NCI-H1048 (cell line): ENCODE results near the gene MFAP4.

Experiments used
- DNase-seq: peaks from one replicate; lab custom pipeline; 2025; lab: John Stamatoyannopoulos, UW

The MFAP4 gene

DNA sequence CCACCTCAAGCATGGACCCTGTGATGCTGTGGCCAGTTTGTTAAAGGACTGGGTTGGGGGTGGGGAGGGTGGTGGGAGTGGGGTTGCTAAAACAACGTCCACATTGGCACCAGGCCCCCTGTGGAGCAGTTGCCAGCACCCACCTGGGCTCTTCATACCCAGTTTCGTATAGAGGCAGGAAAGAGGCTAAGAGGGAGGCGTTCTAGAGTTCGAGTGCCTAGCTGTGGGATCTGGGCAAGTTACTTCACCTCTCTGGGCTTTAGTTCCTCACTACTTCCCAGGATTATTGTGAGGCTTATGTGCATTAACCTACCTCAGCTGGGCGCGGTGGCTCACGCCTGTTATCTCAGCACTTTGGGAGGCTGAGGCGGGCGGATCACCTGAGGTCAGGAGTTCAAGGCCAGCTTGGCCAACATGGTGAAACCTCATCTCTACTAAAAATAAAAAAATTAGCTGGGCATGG is 1.4 kb downstream of the MFAP4 start:
- no peak for DNase-seq

DNA sequence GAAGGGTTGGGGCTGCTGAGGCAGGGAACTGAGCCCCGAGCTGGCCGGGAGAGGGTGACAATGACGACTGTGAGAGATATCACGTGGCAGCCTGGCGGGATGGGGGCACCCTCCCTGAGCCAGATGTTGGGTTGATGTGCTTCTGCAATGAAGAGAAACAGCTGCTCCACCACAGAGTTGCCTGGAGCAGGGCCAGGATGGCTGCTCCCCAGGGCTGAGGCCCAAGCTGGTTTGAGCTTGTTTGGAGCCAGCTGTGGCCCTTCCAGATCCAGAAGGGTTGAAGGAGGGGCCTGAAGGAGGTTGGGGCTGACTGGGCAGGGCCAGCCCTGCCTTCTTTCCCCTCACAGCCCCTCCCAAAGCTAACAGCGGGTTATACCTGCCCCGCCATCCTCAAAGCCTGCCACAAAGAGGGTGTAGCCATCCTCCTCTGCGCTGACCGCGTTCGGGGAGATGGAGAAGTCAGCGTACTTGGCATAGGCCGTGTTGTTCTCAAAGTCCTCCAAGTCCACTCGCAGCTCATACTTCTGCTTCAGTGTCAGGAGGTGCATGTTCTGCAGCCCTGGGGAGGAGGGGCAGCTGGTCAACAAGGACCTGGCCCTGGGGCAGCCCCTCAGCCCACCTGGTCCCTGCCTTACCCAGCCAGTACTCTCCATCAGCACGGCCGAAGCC is 2.1 kb downstream of the MFAP4 start:
- no peak for DNase-seq

- no peak for DNase-seq
Observed at GRCh38 chr17:19383681-19384470, 3.1 kb downstream of the MFAP4 start.

GRCh38 chr17:19382531-19383444 is 4.2 kb downstream of the MFAP4 start:
- DNase-seq: no peak

DNA sequence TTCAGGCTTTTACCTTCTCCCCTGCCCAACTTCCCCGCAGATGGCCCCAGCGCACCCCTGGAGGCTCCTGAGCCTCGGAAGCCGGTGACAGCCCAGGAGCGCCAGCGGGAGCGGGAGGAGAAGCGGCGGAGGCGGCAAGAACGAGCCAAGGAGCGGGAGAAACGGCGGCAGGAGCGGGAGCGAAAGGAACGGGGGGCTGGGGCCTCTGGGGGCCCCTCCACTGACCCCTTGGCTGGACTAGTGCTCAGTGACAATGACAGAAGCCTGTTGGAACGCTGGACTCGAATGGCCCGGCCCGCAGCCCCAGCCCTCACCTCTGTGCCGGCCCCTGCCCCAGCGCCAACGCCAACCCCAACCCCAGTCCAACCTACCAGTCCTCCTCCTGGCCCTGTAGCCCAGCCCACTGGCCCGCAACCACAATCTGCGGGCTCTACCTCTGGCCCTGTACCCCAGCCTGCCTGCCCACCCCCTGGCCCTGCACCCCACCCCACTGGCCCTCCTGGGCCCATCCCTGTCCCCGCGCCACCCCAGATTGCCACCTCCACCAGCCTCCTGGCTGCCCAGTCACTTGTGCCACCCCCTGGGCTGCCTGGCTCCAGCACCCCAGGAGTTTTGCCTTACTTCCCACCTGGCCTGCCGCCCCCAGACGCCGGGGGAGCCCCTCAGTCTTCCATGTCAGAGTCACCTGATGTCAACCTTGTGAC is 5.1 kb downstream of the MFAP4 start:
- no peak for DNase-seq

DNA sequence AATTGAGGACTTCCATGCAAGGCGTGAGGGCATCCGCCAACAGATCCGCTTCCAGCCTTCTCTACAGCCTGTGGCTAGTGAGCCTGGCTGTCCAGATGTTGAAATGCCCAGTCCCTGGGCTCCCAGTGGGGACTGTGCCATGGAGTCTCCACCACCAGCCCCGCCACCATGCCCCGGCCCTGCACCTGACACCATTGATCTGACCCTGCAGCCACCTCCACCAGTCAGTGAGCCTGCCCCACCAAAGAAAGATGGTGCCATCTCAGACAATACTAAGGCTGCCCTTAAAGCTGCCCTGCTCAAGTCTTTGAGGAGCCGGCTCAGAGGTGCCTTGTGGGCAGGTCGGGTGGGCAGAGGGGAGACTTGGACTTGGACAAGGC is 5.6 kb downstream of the MFAP4 start:
- no peak for DNase-seq

GRCh38 chr17:19380481-19381301 is 6.3 kb downstream of the MFAP4 start:
- DNase-seq: no peak

DNA sequence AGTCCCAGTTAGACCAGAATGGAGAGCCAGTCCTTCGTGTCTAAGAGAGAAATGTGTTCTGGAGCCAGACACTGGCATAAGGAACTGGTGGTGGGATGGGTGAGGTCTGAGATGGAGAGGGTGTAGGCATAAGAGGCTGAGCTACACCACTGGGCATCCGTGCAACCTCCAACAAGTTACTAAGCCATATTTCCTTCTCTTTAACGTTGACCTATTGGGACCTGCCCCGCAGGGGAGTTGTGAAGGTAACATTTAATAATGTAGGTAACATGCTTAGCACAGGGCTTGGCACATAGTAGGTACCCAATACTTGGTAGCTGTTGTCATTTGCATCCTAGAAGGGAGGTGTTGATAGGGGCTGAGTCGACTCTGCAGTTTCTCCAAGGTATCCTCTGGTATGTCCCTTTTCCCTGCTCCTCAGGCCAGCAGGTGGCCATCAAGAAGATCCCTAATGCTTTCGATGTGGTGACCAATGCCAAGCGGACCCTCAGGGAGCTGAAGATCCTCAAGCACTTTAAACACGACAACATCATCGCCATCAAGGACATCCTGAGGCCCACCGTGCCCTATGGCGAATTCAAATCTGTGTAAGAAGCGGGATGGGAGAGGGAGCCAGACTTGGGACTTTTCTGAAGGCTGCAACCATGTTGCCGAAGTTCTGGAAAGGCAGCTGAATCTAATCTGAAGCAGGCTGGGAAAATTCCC is 7.5 kb downstream of the MFAP4 start:
- no peak for DNase-seq

DNA sequence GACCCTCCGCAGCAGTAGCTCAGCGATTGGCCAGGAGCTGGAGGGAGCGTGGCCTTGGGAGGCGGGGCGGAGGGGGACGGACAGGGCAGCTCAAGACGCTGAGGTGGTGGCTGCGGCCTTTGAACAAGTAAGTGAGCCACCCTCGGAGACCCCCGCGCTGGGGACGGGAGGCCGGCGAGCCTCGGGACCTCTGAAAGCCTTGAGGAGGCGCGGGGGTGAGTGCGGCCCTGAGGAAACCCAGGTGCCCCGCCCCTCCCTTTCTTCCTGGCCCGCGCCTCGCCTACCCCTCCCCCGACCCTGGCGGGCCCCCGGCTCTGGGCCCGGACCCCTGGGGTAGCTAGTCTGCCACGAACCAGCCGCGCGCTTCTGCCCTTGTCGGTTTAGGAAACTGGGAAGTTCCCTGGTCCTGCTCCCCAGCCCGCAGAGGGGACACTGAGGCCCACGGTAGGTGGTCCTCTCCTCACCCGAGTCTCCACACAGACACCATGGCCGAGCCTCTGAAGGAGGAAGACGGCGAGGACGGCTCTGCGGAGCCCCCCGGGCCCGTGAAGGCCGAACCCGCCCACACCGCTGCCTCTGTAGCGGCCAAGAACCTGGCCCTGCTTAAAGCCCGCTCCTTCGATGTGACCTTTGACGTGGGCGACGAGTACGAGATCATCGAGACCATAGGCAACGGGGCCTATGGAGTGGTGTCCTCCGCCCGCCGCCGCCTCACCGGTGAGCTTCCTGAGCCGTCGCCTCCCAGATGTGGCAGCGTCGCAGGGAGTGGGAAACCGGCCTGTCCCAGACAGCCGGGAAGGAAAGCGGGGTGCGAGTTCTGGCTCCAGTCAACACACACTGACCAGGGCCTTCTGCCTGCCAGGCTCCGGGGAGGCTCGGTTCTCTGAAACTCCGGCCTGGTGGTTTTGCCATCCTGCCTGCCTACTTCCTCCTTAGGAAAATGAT is 8.3 kb downstream of the MFAP4 start, which contains the start of gene MAPK7:
TSS of gene MAPK7 (plus strand) at position 83 of the 945 bp plus-strand sequence. CDS start at position 486, 403 bp downstream.
- DNase-seq: no peak

GRCh38 chr17:19377602-19378415 is 9.2 kb downstream of the MFAP4 start:
- DNase-seq: peak; percentile 91

- DNase-seq: no peak
Observed at GRCh38 chr17:19376811-19377210, 10.2 kb downstream of the MFAP4 start.

- no peak for DNase-seq
Observed at GRCh38 chr17:19375732-19376131, 11.3 kb downstream of the MFAP4 start.

DNA sequence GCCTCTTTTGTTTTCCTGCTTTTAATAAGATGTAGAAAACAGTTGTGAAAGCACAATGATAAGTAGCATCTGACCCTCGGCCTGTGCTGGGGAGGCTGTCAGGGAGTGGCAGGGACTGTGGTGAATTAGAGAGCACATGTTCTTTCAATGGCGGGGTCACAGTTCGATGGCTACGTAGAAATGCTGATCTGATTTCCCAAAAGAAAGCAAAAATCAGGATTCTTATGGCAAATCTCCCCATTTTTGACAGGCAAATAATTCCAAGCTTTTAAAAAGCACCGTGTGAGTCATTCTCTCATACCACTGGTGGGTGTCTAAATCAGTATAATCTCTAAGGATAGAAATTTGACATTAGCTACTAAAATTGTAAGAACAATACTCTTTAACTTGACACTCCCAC is 12.9 kb downstream of the MFAP4 start:
- DNase-seq: no peak

DNA sequence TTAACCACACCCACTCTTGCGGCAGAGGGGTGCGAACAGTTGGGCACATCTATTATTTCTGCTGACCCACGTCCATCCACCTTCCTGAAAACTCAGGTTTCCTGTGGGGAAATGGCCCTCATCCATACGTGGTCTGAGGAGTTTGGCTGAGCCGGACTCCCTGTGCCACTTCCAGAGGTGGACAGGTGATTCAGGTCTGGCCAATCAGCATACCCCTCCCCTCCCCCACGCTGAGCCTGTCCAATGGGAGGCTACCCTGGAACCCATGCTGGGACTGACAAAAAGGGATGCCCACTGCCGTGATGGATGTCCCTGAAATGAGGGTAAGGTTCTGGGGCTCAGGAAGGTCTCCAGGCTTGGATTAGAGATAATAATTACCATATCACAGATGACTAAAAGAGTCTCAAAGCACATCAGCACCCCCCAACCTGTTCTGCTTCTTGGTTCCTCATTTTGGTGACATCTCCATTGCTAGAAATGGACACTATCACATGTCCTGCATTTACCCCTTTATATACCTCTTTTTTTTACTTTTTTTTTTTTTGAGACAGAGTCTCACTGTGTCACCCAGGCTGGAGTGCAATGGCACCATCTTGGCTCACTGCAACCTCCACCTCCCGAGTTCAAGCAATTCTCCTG is 14.0 kb downstream of the MFAP4 start:
- no peak for DNase-seq

DNA sequence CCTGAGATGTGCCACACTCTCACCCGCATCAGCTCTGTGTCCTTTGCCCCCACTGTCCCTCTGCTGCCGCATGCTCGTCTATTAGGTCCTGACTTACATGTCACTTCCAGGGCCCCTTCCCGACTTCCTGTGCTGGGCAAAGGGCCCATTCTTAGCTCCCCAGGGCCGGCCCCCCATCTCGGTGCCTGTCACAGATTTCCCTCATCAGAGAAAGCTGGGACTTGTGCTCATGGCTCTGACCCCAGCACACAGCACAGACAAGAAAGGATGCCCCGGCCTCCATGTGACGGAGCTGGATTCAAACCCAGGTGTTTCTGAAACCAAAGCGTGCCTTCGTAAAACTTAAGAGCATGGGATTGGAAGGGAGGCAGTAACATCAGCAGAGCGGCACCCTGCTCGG is 14.6 kb downstream of the MFAP4 start:
- no peak for DNase-seq

GRCh38 chr17:19372011-19372370 is 15.0 kb downstream of the MFAP4 start:
- no peak for DNase-seq

DNA sequence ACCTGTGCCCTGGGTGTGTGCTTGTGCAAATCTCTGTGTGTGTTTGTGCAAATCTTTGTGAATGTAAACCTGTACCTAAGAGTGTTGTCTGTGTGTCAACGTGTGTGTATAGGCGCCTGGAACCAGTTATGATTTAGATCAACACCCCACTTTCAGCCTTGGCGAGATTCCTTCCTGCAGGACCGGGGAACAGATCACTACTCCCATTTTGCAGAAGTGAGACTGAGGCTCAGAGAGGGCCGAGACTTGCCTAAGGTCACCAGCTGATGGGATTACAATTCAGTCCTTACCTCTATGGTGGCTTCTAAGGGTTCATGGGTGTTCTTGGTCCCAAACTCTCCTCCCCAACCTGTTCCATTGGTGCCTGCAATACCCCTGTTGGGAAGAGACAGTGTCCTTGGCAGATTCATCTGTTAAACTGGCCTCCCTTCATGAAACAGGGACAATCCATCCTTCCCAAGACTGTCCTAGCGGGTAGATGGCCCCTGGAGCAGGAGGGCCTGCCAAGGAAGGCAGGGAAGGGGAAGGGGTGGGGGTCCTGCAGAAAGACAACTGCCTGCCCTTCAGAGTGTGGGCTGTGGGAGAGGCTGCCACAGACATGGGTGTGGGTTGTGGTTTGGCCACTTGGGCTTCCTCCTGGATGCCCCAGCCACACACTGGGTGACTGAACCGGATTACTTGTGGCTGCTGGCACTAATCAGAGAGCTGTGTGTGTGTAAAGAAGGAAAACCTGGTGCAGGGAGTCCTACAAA is 15.6 kb downstream of the MFAP4 start:
- DNase-seq: no peak
